H9 (cell line): ENCODE results near the gene CDC42EP5. TPM values are rescaled to one million over a fixed set of nuclear protein-coding genes. Genes with fewer than 3 reads are reported as not detected.
A peak's percentile ranks its signal among the peaks of the same experiment; 100 is the strongest.

Source experiments
- DNase-seq: peaks from one replicate; pipeline ENCODE4 v3.0.0-alpha.2; 2017
- H2AFZ ChIP-seq: one replicate; pipeline ENCODE4 v1.6.1; 2013; ENCODE audit warnings: mild to moderate bottlenecking, low read length, control low read depth, moderate library complexity
- H2AK5ac ChIP-seq: 2 replicates; pipeline ENCODE4 v1.6.1; 2013; ENCODE audit warnings: low read length, control low read depth, mixed read lengths; ENCODE audit not compliant: insufficient read length
- H2BK120ac ChIP-seq: one replicate; pipeline ENCODE4 v1.6.1; 2013; ENCODE audit warnings: low read depth, mild to moderate bottlenecking, low read length, control low read depth, inconsistent platforms; ENCODE audit not compliant: poor library complexity, severe bottlenecking
- H2BK12ac ChIP-seq: 2 replicates; pipeline ENCODE4 v1.6.1; 2013; ENCODE audit warnings: low read length, control low read depth, mixed read lengths, low read depth; ENCODE audit not compliant: insufficient read length
- H2BK15ac ChIP-seq: 2 replicates; pipeline ENCODE4 v1.6.1; 2013; ENCODE audit warnings: low read depth, low read length, control low read depth
- H2BK20ac ChIP-seq: one replicate; pipeline ENCODE4 v1.6.1; 2013; ENCODE audit warnings: low read depth, mild to moderate bottlenecking, low read length, control low read depth, inconsistent platforms; ENCODE audit not compliant: poor library complexity, severe bottlenecking
- H2BK5ac ChIP-seq: 2 replicates; pipeline ENCODE4 v1.6.1; 2013; ENCODE audit warnings: low read length, control low read depth, mixed read lengths; ENCODE audit not compliant: insufficient read length
- H3K14ac ChIP-seq: 2 replicates; pipeline ENCODE4 v1.6.1; 2013; ENCODE audit warnings: low read length, control low read depth; ENCODE audit not compliant: insufficient read depth
- H3K18ac ChIP-seq: 2 replicates; pipeline ENCODE4 v1.6.1; 2013; ENCODE audit warnings: low read depth, mild to moderate bottlenecking, mixed read lengths, low read length, control low read depth; ENCODE audit not compliant: insufficient read length
- H3K23ac ChIP-seq: 2 replicates; pipeline ENCODE4 v1.6.1; 2013; ENCODE audit warnings: low read length, control low read depth, mixed read lengths, low read depth; ENCODE audit not compliant: insufficient read length
- H3K23me2 ChIP-seq: 2 replicates; pipeline ENCODE4 v1.6.1; 2013; ENCODE audit warnings: low read depth, mild to moderate bottlenecking, mixed read lengths, low read length, control low read depth; ENCODE audit not compliant: insufficient read length, poor library complexity, severe bottlenecking
- H3K27ac ChIP-seq: 2 replicates; pipeline ENCODE4 v1.5.1; 2013; ENCODE audit warnings: low read length, control low read depth, mixed read lengths, low read depth; ENCODE audit not compliant: insufficient read length
- H3K27me3 ChIP-seq: 2 replicates; pipeline ENCODE4 v1.6.1; 2013; ENCODE audit warnings: low read length, control low read depth, inconsistent platforms; ENCODE audit not compliant: insufficient read depth
- H3K4ac ChIP-seq: 2 replicates; pipeline ENCODE4 v1.6.1; 2013; ENCODE audit warnings: low read depth, mild to moderate bottlenecking, control low read depth, inconsistent platforms, low read length, moderate library complexity
- H3K4me1 ChIP-seq: 2 replicates; pipeline ENCODE4 v1.6.1; 2013; ENCODE audit warnings: low read length, control low read depth, inconsistent platforms; ENCODE audit not compliant: insufficient read depth
- H3K4me2 ChIP-seq: 2 replicates; pipeline ENCODE4 v1.6.1; 2013; ENCODE audit warnings: low read length, control low read depth, mixed read lengths; ENCODE audit not compliant: insufficient read length, insufficient read depth
- H3K56ac ChIP-seq: 2 replicates; pipeline ENCODE4 v1.6.1; 2013; ENCODE audit warnings: low read depth, mild to moderate bottlenecking, mixed read lengths, low read length, control low read depth; ENCODE audit not compliant: insufficient read length
- H3K79me1 ChIP-seq: 2 replicates; pipeline ENCODE4 v1.6.1; 2013; ENCODE audit warnings: low read depth, mild to moderate bottlenecking, moderate library complexity, low read length, control low read depth, inconsistent platforms; ENCODE audit not compliant: insufficient read depth, poor library complexity, severe bottlenecking
- H3K79me2 ChIP-seq: 2 replicates; pipeline ENCODE4 v1.6.1; 2013; ENCODE audit warnings: low read length, control low read depth, inconsistent platforms; ENCODE audit not compliant: insufficient read depth
- H3K9ac ChIP-seq: 2 replicates; pipeline ENCODE4 v1.6.1; 2013; ENCODE audit warnings: low read length, control low read depth, mixed read lengths; ENCODE audit not compliant: insufficient read length; ENCODE audit errors: extremely low read depth
- H3K9me3 ChIP-seq: one replicate; pipeline ENCODE4 v1.6.1; 2013; ENCODE audit warnings: low read depth, low read length, inconsistent platforms; ENCODE audit not compliant: control insufficient read depth
- H3T11ph ChIP-seq: one replicate; pipeline ENCODE4 v1.6.1; 2013; ENCODE audit warnings: mild to moderate bottlenecking, low read length, control low read depth, inconsistent platforms
- H4K20me1 ChIP-seq: one replicate; pipeline ENCODE4 v1.6.1; 2013; ENCODE audit not compliant: control insufficient read depth, insufficient read length, insufficient read depth
- H4K5ac ChIP-seq: 2 replicates; pipeline ENCODE4 v1.6.1; 2013; ENCODE audit warnings: low read depth, mild to moderate bottlenecking, mixed read lengths, low read length, control low read depth; ENCODE audit not compliant: insufficient read length
- H4K8ac ChIP-seq: replicated peaks from 2 replicates; pipeline ENCODE4 v1.6.1; 2013; ENCODE audit warnings: low read length, control low read depth, mixed read lengths, low read depth; ENCODE audit not compliant: insufficient read length
- H4K91ac ChIP-seq: 2 replicates; pipeline ENCODE4 v1.6.1; 2013; ENCODE audit warnings: low read depth, mild to moderate bottlenecking, moderate library complexity, mixed read lengths, low read length, control low read depth; ENCODE audit not compliant: insufficient read length
- H3K27ac Mint-ChIP-seq, 3 experiments: 2 replicates in 2 of 3; 3 replicates in 1 of 3; pipeline ENCODE4 v1.8.0; 2020 to 2021; ENCODE audit warnings: mixed read lengths in 3 of 3, mild to moderate bottlenecking in 1 of 3, moderate library complexity in 1 of 3
- H3K27me3 Mint-ChIP-seq: 2 replicates; pipeline ENCODE4 v1.8.0; 2021; ENCODE audit warnings: low read depth, mild to moderate bottlenecking, moderate library complexity, mixed read lengths
- H3K36me3 Mint-ChIP-seq, 3 experiments: 2 replicates in 2 of 3; 3 replicates in 1 of 3; pipeline ENCODE4 v1.8.0; 2020 to 2021; ENCODE audit warnings: low read depth in 3 of 3, mixed read lengths in 3 of 3; ENCODE audit not compliant: insufficient read depth in 1 of 3
- H3K4me1 Mint-ChIP-seq, 2 experiments: 2 replicates each; pipeline ENCODE4 v1.8.0; 2020; ENCODE audit warnings: mixed read lengths in 2 of 2
- H3K4me3 Mint-ChIP-seq, 2 experiments: 2 replicates in 1 of 2; 3 replicates in 1 of 2; pipeline ENCODE4 v1.8.0; 2020 to 2021; ENCODE audit warnings: mild to moderate bottlenecking in 2 of 2, mixed read lengths in 2 of 2, moderate library complexity in 1 of 2
- H3K9me3 Mint-ChIP-seq, 2 experiments: 2 replicates in 1 of 2; 3 replicates in 1 of 2; pipeline ENCODE4 v1.8.0; 2020; ENCODE audit warnings: mild to moderate bottlenecking in 2 of 2, mixed read lengths in 2 of 2, moderate library complexity in 1 of 2
- CTCF ChIP-seq: fragments of 200-600 bp; sonication (generic); conservative IDR thresholded peaks from 3 replicates; pipeline ENCODE4 v1.8.0; 2021; ENCODE audit warnings: antibody characterized with exemption, mild to moderate bottlenecking
- WGBS: extraction: QIAGEN DNeasy Blood & Tissue Kit; methylation state at CpG from one replicate; pipeline ENCODE4 v1.1.7; 2013; ENCODE audit warnings: missing lambda C conversion rate, low lambda C conversion rate, mixed read lengths; ENCODE audit not compliant: insufficient read length; ENCODE audit errors: extremely low coverage; 5-methylcytosine and 5-hydroxymethylcytosine counted together
- total RNA-seq: library from RNA; stranded (reverse); gene quantifications from 2 replicates; pipeline ENCODE4 v1.2.1, GENCODE V29; 2021

CDC42EP5 gene
- total RNA-seq, 1 experiment from 2014 or later, result 1.6 TPM

DNA sequence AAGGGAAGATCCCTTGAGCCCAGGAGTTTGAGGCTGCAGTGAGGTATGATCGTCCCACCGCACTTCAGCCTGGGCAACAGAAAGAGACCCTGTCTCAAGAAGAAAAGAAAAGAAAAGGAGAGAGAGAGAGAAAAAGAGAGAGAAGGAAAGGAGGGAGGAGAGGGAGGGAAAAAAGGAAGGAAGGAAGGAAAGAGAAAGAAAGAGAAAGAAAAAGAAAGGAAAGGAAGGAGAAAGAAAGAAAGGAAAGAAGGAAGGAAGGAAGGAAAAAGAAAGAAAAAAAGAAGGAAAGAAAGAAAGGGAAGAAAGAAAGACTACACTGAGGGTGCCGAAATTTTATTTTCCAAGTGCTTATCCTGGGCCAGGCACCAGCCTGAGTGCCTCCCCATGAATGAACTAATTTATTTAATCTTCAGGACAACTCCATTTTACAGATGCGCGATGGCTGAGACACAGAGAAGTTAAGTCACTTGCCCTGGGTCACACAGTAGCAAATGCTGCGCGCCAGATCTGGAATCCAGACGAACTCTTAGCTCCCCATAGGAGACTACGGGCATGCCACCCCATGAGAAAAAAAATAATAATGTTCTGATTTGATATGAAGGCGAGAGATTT is 2.7 kb downstream of the CDC42EP5 start:
- Mint-ChIP-seq H3K27me3 (peaks cover 69% of the 10 kb centered on the region), H3K4me1 (peaks cover 15 to 25% of the 10 kb centered on the region in 2 experiments), H3K36me3 (no peaks in the 10 kb centered on the region), H3K9me3 (0 out of 5 replicates have a peak, but pooled peaks cover 0 to 3% of the 10 kb centered on the region in 2 experiments), H3K4me3 (peak overlapping the region; percentile 48 to 65), H3K27ac (no peak overlapping the region)
- H3K4me2 ChIP-seq, result peak overlapping the region; percentile 30
- no peak for DNase-seq
- H3K23ac ChIP-seq, result no peak overlapping the region
- no peak overlapping the region for H3K27ac ChIP-seq
- no peak overlapping the region for H3K56ac ChIP-seq
- H2AFZ ChIP-seq, result no peak overlapping the region
- H3K4me1 ChIP-seq, result no peaks in the 10 kb centered on the region
- peaks cover 7% of the 10 kb centered on the region for H3K23me2 ChIP-seq
- H3K79me1 ChIP-seq, result no peaks in the 10 kb centered on the region
- H3K27me3 ChIP-seq, result peaks cover 2% of the 10 kb centered on the region; the same call in 1 of the 2 replicates
- no CpG with 5 or more reads among the region's 10 CpGs for WGBS
- H3K4ac ChIP-seq, result no peak overlapping the region
- H2AK5ac ChIP-seq, result no peak overlapping the region
- H3K18ac ChIP-seq, result no peak overlapping the region
- H3K79me2 ChIP-seq, result no peaks in the 10 kb centered on the region
- no peak overlapping the region for H3K9ac ChIP-seq
- no peak overlapping the region for H4K5ac ChIP-seq
- no peak overlapping the region for H2BK120ac ChIP-seq
- H3K14ac ChIP-seq, result no peak overlapping the region
- H4K8ac ChIP-seq, result no peak overlapping the region
- no peak overlapping the region for H4K91ac ChIP-seq
- H2BK12ac ChIP-seq, result no peak overlapping the region
- H2BK20ac ChIP-seq, result no peak overlapping the region
- no peaks in the 10 kb centered on the region for H4K20me1 ChIP-seq
- H3K9me3 ChIP-seq, result no peaks in the 10 kb centered on the region
- H2BK15ac ChIP-seq, result no peak overlapping the region
- H3T11ph ChIP-seq, result no peak overlapping the region
- no peak for TF ChIP-seq CTCF
- no peak overlapping the region for H2BK5ac ChIP-seq
